Suprapubic skin (tissue), 4 donors: ENCODE results near the gene GAS6.

Experiments
- EP300 ChIP-seq: sonication (generic); formaldehyde crosslinking; IDR thresholded peaks from one replicate; pipeline ENCODE4 v1.6.1; 2017; ENCODE audit warnings: antibody characterized with exemption
- POLR2A ChIP-seq, 2 donors: fragments of 450-650 bp; IDR thresholded peaks; one replicate each; pipeline ENCODE4 v1.6.1; 2017; ENCODE audit warnings: antibody characterized with exemption in 2 of 2, mild to moderate bottlenecking in 2 of 2, moderate library complexity in 2 of 2
- POLR2AphosphoS5 ChIP-seq, 3 donors: sonication (generic); formaldehyde crosslinking; IDR thresholded peaks; one replicate each; pipeline ENCODE4 v1.6.1; 2017; ENCODE audit warnings: antibody characterized with exemption in 3 of 3
- TF ChIP-seq, protein P1 (sequence below), 2 donors: fragments of 200-600 bp in 1 of 2; fragments of 450-650 bp in 1 of 2; sonication (generic) in 1 of 2; IDR thresholded peaks; one replicate each; pipeline ENCODE4 v1.5.1; 2016 to 2019; ENCODE audit warnings: antibody characterized with exemption in 2 of 2, mild to moderate bottlenecking in 1 of 2, moderate library complexity in 1 of 2

DNA sequence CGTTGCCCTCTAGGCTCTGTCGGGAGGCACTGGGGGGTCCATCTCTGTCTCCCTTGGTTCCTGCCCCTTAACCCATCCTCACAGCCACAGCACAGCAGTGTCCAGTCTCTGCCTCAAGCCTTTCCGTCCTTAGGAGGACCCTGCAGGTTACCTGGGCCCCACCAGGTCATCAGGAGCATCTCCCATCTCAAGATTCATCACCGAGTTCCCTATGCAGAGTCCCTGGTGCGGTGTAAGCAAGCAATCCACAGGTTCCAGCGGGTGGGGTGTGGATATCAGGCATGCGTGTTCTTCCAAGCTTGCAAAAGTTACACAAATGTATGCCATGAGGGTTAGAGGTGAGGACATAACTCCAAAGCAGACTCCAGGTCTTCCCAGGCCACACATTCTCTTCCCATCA is 20.9 kb upstream of the GAS6 start:
- TF ChIP-seq EP300 (no peak), POLR2A (IDR thresholded peaks at IDR 0.05) (no peak), POLR2AphosphoS5 (IDR thresholded peaks at IDR 0.05) (no peak)
- TF ChIP-seq, protein P1, sequence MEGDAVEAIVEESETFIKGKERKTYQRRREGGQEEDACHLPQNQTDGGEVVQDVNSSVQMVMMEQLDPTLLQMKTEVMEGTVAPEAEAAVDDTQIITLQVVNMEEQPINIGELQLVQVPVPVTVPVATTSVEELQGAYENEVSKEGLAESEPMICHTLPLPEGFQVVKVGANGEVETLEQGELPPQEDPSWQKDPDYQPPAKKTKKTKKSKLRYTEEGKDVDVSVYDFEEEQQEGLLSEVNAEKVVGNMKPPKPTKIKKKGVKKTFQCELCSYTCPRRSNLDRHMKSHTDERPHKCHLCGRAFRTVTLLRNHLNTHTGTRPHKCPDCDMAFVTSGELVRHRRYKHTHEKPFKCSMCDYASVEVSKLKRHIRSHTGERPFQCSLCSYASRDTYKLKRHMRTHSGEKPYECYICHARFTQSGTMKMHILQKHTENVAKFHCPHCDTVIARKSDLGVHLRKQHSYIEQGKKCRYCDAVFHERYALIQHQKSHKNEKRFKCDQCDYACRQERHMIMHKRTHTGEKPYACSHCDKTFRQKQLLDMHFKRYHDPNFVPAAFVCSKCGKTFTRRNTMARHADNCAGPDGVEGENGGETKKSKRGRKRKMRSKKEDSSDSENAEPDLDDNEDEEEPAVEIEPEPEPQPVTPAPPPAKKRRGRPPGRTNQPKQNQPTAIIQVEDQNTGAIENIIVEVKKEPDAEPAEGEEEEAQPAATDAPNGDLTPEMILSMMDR (IDR thresholded peaks at IDR 0.05) = no peak
